ENCODE data around the gene PITPNB. TPM values are rescaled to one million over a fixed set of nuclear protein-coding genes. Genes with fewer than 3 reads are reported as not detected.

The PITPNB gene
- total RNA-seq, 1 experiment from 2014 or later = 70.7 TPM

DNA sequence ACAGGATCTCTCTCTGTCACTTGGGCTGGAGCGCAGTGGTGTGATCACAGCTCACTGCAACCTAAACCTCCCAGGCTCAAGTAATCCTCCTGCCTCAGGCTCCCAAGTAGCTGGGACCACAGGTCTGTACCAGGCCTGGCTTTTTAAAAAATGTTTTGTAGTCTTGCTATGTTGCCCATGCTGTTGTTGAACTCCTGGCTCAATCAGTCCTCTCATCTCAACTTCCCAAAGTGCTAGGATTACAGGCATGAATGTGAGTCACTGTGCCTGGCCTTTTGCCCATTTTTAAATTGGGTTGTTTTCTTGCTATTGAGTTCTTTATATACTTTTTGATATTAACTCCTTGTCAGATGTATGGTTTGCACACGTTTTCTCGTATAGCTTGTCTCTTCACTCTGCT lies 33.0 kb upstream of the PITPNB start:
- DNase-seq (ENCODE audit: low spot score) (no peak), ATAC-seq (no peak)
- Mint-ChIP-seq H3K36me3 (peaks cover under 1% of the 10 kb centered on the region; the same call in 1 of the 2 replicates), H3K4me3 (no peak overlapping the region), H3K27ac (no peak overlapping the region), H3K4me1 (no peaks in the 10 kb centered on the region), H3K27me3 (ENCODE audit: low read depth) (no peaks in the 10 kb centered on the region), H3K9me3 (peaks cover under 1% of the 10 kb centered on the region; the same call in 1 of the 2 replicates)
- CTCF ChIA-PET = no interaction called here
- TF ChIP-seq, protein P1, sequence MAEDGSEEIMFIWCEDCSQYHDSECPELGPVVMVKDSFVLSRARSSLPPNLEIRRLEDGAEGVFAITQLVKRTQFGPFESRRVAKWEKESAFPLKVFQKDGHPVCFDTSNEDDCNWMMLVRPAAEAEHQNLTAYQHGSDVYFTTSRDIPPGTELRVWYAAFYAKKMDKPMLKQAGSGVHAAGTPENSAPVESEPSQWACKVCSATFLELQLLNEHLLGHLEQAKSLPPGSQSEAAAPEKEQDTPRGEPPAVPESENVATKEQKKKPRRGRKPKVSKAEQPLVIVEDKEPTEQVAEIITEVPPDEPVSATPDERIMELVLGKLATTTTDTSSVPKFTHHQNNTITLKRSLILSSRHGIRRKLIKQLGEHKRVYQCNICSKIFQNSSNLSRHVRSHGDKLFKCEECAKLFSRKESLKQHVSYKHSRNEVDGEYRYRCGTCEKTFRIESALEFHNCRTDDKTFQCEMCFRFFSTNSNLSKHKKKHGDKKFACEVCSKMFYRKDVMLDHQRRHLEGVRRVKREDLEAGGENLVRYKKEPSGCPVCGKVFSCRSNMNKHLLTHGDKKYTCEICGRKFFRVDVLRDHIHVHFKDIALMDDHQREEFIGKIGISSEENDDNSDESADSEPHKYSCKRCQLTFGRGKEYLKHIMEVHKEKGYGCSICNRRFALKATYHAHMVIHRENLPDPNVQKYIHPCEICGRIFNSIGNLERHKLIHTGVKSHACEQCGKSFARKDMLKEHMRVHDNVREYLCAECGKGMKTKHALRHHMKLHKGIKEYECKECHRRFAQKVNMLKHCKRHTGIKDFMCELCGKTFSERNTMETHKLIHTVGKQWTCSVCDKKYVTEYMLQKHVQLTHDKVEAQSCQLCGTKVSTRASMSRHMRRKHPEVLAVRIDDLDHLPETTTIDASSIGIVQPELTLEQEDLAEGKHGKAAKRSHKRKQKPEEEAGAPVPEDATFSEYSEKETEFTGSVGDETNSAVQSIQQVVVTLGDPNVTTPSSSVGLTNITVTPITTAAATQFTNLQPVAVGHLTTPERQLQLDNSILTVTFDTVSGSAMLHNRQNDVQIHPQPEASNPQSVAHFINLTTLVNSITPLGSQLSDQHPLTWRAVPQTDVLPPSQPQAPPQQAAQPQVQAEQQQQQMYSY (CRISPR knock-in tag; IDR thresholded peaks at IDR 0.05) = no peak
- TF ChIP-seq, protein P2, sequence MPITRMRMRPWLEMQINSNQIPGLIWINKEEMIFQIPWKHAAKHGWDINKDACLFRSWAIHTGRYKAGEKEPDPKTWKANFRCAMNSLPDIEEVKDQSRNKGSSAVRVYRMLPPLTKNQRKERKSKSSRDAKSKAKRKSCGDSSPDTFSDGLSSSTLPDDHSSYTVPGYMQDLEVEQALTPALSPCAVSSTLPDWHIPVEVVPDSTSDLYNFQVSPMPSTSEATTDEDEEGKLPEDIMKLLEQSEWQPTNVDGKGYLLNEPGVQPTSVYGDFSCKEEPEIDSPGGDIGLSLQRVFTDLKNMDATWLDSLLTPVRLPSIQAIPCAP (CRISPR knock-in tag; IDR thresholded peaks at IDR 0.05) = no peak
- TF ChIP-seq, protein P3, sequence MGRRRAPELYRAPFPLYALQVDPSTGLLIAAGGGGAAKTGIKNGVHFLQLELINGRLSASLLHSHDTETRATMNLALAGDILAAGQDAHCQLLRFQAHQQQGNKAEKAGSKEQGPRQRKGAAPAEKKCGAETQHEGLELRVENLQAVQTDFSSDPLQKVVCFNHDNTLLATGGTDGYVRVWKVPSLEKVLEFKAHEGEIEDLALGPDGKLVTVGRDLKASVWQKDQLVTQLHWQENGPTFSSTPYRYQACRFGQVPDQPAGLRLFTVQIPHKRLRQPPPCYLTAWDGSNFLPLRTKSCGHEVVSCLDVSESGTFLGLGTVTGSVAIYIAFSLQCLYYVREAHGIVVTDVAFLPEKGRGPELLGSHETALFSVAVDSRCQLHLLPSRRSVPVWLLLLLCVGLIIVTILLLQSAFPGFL (CRISPR knock-in tag; IDR thresholded peaks at IDR 0.05; ENCODE audit: borderline replicate concordance) = no peak
- TF ChIP-seq RELA (CRISPR knock-in tag; IDR thresholded peaks at IDR 0.05; ENCODE audit: borderline replicate concordance) (no peak), GRHL2 (CRISPR knock-in tag; IDR thresholded peaks at IDR 0.05; ENCODE audit: insufficient replicate concordance, severe bottlenecking) (no peak)
- TF ChIP-seq, protein P4, sequence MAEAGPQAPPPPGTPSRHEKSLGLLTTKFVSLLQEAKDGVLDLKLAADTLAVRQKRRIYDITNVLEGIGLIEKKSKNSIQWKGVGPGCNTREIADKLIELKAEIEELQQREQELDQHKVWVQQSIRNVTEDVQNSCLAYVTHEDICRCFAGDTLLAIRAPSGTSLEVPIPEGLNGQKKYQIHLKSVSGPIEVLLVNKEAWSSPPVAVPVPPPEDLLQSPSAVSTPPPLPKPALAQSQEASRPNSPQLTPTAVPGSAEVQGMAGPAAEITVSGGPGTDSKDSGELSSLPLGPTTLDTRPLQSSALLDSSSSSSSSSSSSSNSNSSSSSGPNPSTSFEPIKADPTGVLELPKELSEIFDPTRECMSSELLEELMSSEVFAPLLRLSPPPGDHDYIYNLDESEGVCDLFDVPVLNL (CRISPR knock-in tag; IDR thresholded peaks at IDR 0.05; ENCODE audit: borderline replicate concordance, low read depth) = no peak
- TF ChIP-seq, protein P5, sequence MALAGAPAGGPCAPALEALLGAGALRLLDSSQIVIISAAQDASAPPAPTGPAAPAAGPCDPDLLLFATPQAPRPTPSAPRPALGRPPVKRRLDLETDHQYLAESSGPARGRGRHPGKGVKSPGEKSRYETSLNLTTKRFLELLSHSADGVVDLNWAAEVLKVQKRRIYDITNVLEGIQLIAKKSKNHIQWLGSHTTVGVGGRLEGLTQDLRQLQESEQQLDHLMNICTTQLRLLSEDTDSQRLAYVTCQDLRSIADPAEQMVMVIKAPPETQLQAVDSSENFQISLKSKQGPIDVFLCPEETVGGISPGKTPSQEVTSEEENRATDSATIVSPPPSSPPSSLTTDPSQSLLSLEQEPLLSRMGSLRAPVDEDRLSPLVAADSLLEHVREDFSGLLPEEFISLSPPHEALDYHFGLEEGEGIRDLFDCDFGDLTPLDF (CRISPR knock-in tag; IDR thresholded peaks at IDR 0.05) = no peak
- TF ChIP-seq, protein P6, sequence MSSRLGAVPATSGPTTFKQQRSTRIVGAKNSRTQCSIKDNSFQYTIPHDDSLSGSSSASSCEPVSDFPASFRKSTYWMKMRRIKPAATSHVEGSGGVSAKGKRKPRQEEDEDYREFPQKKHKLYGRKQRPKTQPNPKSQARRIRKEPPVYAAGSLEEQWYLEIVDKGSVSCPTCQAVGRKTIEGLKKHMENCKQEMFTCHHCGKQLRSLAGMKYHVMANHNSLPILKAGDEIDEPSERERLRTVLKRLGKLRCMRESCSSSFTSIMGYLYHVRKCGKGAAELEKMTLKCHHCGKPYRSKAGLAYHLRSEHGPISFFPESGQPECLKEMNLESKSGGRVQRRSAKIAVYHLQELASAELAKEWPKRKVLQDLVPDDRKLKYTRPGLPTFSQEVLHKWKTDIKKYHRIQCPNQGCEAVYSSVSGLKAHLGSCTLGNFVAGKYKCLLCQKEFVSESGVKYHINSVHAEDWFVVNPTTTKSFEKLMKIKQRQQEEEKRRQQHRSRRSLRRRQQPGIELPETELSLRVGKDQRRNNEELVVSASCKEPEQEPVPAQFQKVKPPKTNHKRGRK (CRISPR knock-in tag; IDR thresholded peaks at IDR 0.05; ENCODE audit: borderline replicate concordance) = no peak
- POLR2A ChIA-PET = no interaction called here

DNA sequence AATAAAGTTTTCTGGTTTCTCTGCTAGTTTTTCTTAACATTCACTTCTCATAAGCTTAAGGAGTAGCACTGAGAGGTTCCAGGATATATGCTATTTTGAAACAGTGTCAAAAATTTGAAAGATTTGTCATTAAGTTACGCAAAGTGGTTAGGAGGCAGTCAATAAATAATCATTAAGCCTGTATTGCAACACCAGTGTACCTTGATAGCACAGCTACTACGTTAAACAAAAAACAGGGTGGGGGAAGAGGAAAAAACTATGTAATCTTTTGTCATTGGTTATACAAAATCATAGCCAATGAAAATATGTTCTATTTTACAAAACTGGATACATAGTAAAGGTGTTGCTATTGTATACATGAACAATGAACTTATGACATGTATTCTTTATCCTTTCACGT lies 30.4 kb upstream of the PITPNB start:
- POLR2A ChIA-PET = no interaction called here
- CTCF ChIA-PET = no interaction called here
- Mint-ChIP-seq H3K9me3 (no peaks in the 10 kb centered on the region), H3K36me3 (no peaks in the 10 kb centered on the region), H3K27me3 (ENCODE audit: low read depth) (no peaks in the 10 kb centered on the region), H3K4me1 (no peaks in the 10 kb centered on the region), H3K4me3 (no peak overlapping the region), H3K27ac (no peak overlapping the region)
- ATAC-seq (no peak), DNase-seq (ENCODE audit: low spot score) (no peak)
- TF ChIP-seq IRF2 (CRISPR knock-in tag; IDR thresholded peaks at IDR 0.05; ENCODE audit: borderline replicate concordance, low read depth) = no peak
- no peak for TF ChIP-seq GRHL2 (CRISPR knock-in tag; IDR thresholded peaks at IDR 0.05; ENCODE audit: insufficient replicate concordance, severe bottlenecking)
- no peak for TF ChIP-seq CREB1 (CRISPR knock-in tag; IDR thresholded peaks at IDR 0.05)
- TF ChIP-seq, protein P7, sequence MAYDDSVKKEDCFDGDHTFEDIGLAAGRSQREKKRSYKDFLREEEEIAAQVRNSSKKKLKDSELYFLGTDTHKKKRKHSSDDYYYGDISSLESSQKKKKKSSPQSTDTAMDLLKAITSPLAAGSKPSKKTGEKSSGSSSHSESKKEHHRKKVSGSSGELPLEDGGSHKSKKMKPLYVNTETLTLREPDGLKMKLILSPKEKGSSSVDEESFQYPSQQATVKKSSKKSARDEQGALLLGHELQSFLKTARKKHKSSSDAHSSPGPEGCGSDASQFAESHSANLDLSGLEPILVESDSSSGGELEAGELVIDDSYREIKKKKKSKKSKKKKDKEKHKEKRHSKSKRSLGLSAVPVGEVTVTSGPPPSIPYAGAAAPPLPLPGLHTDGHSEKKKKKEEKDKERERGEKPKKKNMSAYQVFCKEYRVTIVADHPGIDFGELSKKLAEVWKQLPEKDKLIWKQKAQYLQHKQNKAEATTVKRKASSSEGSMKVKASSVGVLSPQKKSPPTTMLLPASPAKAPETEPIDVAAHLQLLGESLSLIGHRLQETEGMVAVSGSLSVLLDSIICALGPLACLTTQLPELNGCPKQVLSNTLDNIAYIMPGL (CRISPR knock-in tag; IDR thresholded peaks at IDR 0.05) = no peak
- TF ChIP-seq GABPB1 (CRISPR knock-in tag; IDR thresholded peaks at IDR 0.05) = no peak
- TF ChIP-seq, protein P8, sequence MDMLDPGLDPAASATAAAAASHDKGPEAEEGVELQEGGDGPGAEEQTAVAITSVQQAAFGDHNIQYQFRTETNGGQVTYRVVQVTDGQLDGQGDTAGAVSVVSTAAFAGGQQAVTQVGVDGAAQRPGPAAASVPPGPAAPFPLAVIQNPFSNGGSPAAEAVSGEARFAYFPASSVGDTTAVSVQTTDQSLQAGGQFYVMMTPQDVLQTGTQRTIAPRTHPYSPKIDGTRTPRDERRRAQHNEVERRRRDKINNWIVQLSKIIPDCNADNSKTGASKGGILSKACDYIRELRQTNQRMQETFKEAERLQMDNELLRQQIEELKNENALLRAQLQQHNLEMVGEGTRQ (CRISPR knock-in tag; IDR thresholded peaks at IDR 0.05) = no peak
- no peak for TF ChIP-seq ESRRA (CRISPR knock-in tag; IDR thresholded peaks at IDR 0.05; ENCODE audit: borderline replicate concordance)
- TF ChIP-seq, protein P9, sequence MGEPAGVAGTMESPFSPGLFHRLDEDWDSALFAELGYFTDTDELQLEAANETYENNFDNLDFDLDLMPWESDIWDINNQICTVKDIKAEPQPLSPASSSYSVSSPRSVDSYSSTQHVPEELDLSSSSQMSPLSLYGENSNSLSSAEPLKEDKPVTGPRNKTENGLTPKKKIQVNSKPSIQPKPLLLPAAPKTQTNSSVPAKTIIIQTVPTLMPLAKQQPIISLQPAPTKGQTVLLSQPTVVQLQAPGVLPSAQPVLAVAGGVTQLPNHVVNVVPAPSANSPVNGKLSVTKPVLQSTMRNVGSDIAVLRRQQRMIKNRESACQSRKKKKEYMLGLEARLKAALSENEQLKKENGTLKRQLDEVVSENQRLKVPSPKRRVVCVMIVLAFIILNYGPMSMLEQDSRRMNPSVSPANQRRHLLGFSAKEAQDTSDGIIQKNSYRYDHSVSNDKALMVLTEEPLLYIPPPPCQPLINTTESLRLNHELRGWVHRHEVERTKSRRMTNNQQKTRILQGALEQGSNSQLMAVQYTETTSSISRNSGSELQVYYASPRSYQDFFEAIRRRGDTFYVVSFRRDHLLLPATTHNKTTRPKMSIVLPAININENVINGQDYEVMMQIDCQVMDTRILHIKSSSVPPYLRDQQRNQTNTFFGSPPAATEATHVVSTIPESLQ (CRISPR knock-in tag; IDR thresholded peaks at IDR 0.05) = no peak
- TF ChIP-seq, protein P10, sequence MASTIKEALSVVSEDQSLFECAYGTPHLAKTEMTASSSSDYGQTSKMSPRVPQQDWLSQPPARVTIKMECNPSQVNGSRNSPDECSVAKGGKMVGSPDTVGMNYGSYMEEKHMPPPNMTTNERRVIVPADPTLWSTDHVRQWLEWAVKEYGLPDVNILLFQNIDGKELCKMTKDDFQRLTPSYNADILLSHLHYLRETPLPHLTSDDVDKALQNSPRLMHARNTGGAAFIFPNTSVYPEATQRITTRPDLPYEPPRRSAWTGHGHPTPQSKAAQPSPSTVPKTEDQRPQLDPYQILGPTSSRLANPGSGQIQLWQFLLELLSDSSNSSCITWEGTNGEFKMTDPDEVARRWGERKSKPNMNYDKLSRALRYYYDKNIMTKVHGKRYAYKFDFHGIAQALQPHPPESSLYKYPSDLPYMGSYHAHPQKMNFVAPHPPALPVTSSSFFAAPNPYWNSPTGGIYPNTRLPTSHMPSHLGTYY (CRISPR knock-in tag; IDR thresholded peaks at IDR 0.05) = no peak

Measured in WTC11 (cell line).